ENCODE results near the gene MDK. TPM values are rescaled to one million over a fixed set of nuclear protein-coding genes. Genes with fewer than 3 reads are reported as not detected.

MDK gene
- total and polyA plus RNA-seq, 8 donors = 5.5 to 151 (median 25.8) TPM

GRCh38 chr11:46429717-46430116 is 48.2 kb downstream of the MDK start:
- WGBS, 5 donors = 79 to 86% (median 83%) methylated on average over 3 of the region's 3 CpGs
- intact Hi-C loops (cut with DNase I; ENCODE audit: low total_unique reads) = loop anchor here (10.0 kb wide), 1 partner anchor 1025 kb away; no protein-coding TSS in a partner anchor
- no peak overlapping the region for H3K27ac ChIP-seq
- H3K36me3 ChIP-seq = peaks cover 27 to 93% (median 89%) of the 10 kb centered on the region in 4 donors
- H3K9me3 ChIP-seq = no peaks in the 10 kb centered on the region
- H3K27me3 ChIP-seq = no peaks in the 10 kb centered on the region
- H3K4me1 ChIP-seq = no peaks in the 10 kb centered on the region
- no peak for TF ChIP-seq EP300 (IDR thresholded peaks at IDR 0.05)
- TF ChIP-seq CTCF (IDR thresholded peaks at IDR 0.05) = no peak
- no peak for TF ChIP-seq POLR2A (IDR thresholded peaks at IDR 0.05)
- no peak for TF ChIP-seq POLR2AphosphoS5 (IDR thresholded peaks at IDR 0.05)
- no peak for DNase-seq
- H3K4me3 ChIP-seq = no peak overlapping the region

- DNase-seq = no peak
Measured at GRCh38 chr11:46431211-46431610, 49.7 kb downstream of the MDK start.

More at GRCh38 chr11:46431211-46431610, 49.7 kb downstream of the MDK start:
- Histone ChIP-seq H3K4me1 (no peaks in the 10 kb centered on the region), H3K36me3 (peaks cover 28 to 86% (median 79%) of the 10 kb centered on the region in 4 donors), H3K4me3 (no peak overlapping the region), H3K27ac (no peak overlapping the region), H3K27me3 (no peaks in the 10 kb centered on the region), H3K9me3 (no peaks in the 10 kb centered on the region)
- TF ChIP-seq CTCF (IDR thresholded peaks at IDR 0.05) = no peak
- TF ChIP-seq POLR2AphosphoS5 (IDR thresholded peaks at IDR 0.05) = no peak
- no peak for TF ChIP-seq POLR2A (IDR thresholded peaks at IDR 0.05)
- TF ChIP-seq EP300 (IDR thresholded peaks at IDR 0.05) = no peak
- intact Hi-C loops (cut with DNase I; ENCODE audit: low total_unique reads) = no loop called here

Small RNA genes lying within 50 kb of the gene (small RNA-seq; reads per million reads assigned to genes)
- 0 reads per million in 4 donors for gene MIR4688

Other genes starting within 250 kb of the MDK start
- gene CREB3L1, start 104.0 kb upstream of the MDK start, total RNA-seq = 100 to 1,000 TPM in 1 of 5 donors, 10 to 100 TPM in 4; 21.0 to 125 (median 54.2) TPM
- gene CREB3L1, start 104.0 kb upstream of the MDK start, polyA plus RNA-seq = 10 to 100 TPM; 39.4 to 59.3 (median 40.8) TPM
- 100 to 1,000 TPM in 3 of 5 donors, 10 to 100 TPM in 2; 24.0 to 405 (median 102) TPM for gene DGKZ, start 34.2 kb upstream of the MDK start, total RNA-seq
- 10 to 100 TPM; 26.9 to 47.5 (median 35.0) TPM for gene DGKZ, start 34.2 kb upstream of the MDK start, polyA plus RNA-seq
- 1 to 10 TPM in 1 of 5 donors, under 1 TPM in 1, not detected in 3; 0.37 to 2.8 TPM for gene CHRM4, start 10.1 kb downstream of the MDK start, total RNA-seq
- gene CHRM4, start 10.1 kb downstream of the MDK start, polyA plus RNA-seq = not detected
- 10 to 100 TPM; 22.3 to 59.4 (median 37.3) TPM for gene AMBRA1, start 212.4 kb downstream of the MDK start, total RNA-seq
- 1 to 10 TPM; 4.6 to 7.3 (median 4.7) TPM for gene AMBRA1, start 212.4 kb downstream of the MDK start, polyA plus RNA-seq
- gene HARBI1, start 235.6 kb downstream of the MDK start, total RNA-seq = 1 to 10 TPM in 2 of 5 donors, not detected in 3; 1.0 to 3.7 TPM
- 1 to 10 TPM; 1.3 to 4.0 (median 2.3) TPM for gene HARBI1, start 235.6 kb downstream of the MDK start, polyA plus RNA-seq
- gene ATG13, start 235.9 kb downstream of the MDK start, total RNA-seq = 100 to 1,000 TPM; 103 to 286 (median 115) TPM
- 10 to 100 TPM; 17.3 to 44.5 (median 42.5) TPM for gene ATG13, start 235.9 kb downstream of the MDK start, polyA plus RNA-seq

All from stomach (tissue), 9 donors.